Caco-2 (cell line): ENCODE data around the gene EXOSC3. TPM values are rescaled to one million over a fixed set of nuclear protein-coding genes. Genes with fewer than 3 reads are reported as not detected.
"Not testable (repeated sequence)": the region's sequence is repeated elsewhere in the genome, so short reads cannot be mapped to it uniquely, and the experiment has no call there.

Experiments
- BruUV-seq: library from RNA; stranded (reverse); fragments of 400-500 nt; replicated peaks from 2 replicates; lab custom pipeline; 2021; lab: Mats Ljungman, UMichigan
- CTCF ChIA-PET: fragments of 300-600 bp; sonication (Branson Sonifier 250); formaldehyde crosslinking; loops from one replicate; lab custom pipeline; 2022; ENCODE audit warnings: antibody characterized with exemption; lab: Charles Lee
- POLR2A ChIA-PET: fragments of 300-600 bp; sonication (Branson Sonifier 250); formaldehyde crosslinking; loops from one replicate; lab custom pipeline; 2022; ENCODE audit warnings: antibody characterized with exemption; lab: Charles Lee
- DNase-seq, 2 experiments: peaks; one replicate each; pipeline versions ENCODE4 v3.0.0 to v3.0.0-alpha.2; 2020 to 2022
- H3K27me3 ChIP-seq: replicated peaks from 2 replicates; pipeline ENCODE4 v1.6.0; 2011; ENCODE audit warnings: low read length; ENCODE audit not compliant: control insufficient read depth, insufficient read depth
- H3K36me3 ChIP-seq: 2 replicates; pipeline ENCODE4 v1.5.1; 2011; ENCODE audit warnings: low read length; ENCODE audit not compliant: control insufficient read depth, insufficient read depth
- H3K4me1 ChIP-seq: fragments of 250-450 bp; sonication (Bioruptor Pico); 2 replicates; pipeline ENCODE4 v1.5.1; 2020; ENCODE audit warnings: mild to moderate bottlenecking
- H3K4me3 ChIP-seq: 2 replicates; pipeline ENCODE4 v1.5.1; 2011; ENCODE audit warnings: low read depth, mild to moderate bottlenecking, control low read depth, low read length
- H3K9me3 ChIP-seq: fragments of 250-450 bp; sonication (Bioruptor Pico); 2 replicates; pipeline ENCODE4 v1.5.1; 2020; ENCODE audit warnings: mild to moderate bottlenecking, moderate library complexity
- H3K27ac Mint-ChIP-seq: one replicate; pipeline ENCODE4 v1.8.0; 2022; ENCODE audit warnings: mixed read lengths; ENCODE audit not compliant: unreplicated experiment
- H3K27me3 Mint-ChIP-seq: one replicate; pipeline ENCODE4 v1.8.0; 2022; ENCODE audit warnings: mixed read lengths; ENCODE audit not compliant: insufficient read depth, unreplicated experiment
- H3K36me3 Mint-ChIP-seq: one replicate; pipeline ENCODE4 v1.8.0; 2022; ENCODE audit warnings: mild to moderate bottlenecking, mixed read lengths; ENCODE audit not compliant: insufficient read depth, unreplicated experiment
- H3K4me1 Mint-ChIP-seq: one replicate; pipeline ENCODE4 v1.8.0; 2022; ENCODE audit warnings: low read depth, mixed read lengths; ENCODE audit not compliant: unreplicated experiment
- H3K4me3 Mint-ChIP-seq: one replicate; pipeline ENCODE4 v1.8.0; 2022; ENCODE audit warnings: mild to moderate bottlenecking, moderate library complexity, mixed read lengths; ENCODE audit not compliant: unreplicated experiment
- H3K9me3 Mint-ChIP-seq: one replicate; pipeline ENCODE4 v1.8.0; 2022; ENCODE audit warnings: mixed read lengths; ENCODE audit not compliant: unreplicated experiment
- intact Hi-C: fragments of 100-400 bp; cut with micrococcal nuclease; formaldehyde crosslinking; loops from one replicate; pipeline ENCODE4 v1.10.0; 2022; ENCODE audit not compliant: unreplicated experiment
- total RNA-seq: library from RNA; stranded (reverse); gene quantifications from 2 replicates; pipeline ENCODE4 v1.2.3, GENCODE V29; 2022
- TF ChIP-seq, protein P1 (sequence below), 2 experiments: fragments of 200-600 bp in 1 of 2; IDR thresholded peaks; 1 replicate in 1 of 2; 2 replicates in 1 of 2; pipeline versions ENCODE4 v1.5.1 to v1.8.0; 2011 to 2022; ENCODE audit warnings: antibody characterized with exemption in 1 of 2, control low read depth in 1 of 2, inconsistent platforms in 1 of 2, low read depth in 1 of 2, low read length in 1 of 2, mild to moderate bottlenecking in 1 of 2, moderate library complexity in 1 of 2; ENCODE audit not compliant: insufficient read depth in 1 of 2, severe bottlenecking in 1 of 2, unreplicated experiment in 1 of 2

EXOSC3 gene
- total RNA-seq, 1 experiment from 2014 or later: 60.3 TPM

DNA sequence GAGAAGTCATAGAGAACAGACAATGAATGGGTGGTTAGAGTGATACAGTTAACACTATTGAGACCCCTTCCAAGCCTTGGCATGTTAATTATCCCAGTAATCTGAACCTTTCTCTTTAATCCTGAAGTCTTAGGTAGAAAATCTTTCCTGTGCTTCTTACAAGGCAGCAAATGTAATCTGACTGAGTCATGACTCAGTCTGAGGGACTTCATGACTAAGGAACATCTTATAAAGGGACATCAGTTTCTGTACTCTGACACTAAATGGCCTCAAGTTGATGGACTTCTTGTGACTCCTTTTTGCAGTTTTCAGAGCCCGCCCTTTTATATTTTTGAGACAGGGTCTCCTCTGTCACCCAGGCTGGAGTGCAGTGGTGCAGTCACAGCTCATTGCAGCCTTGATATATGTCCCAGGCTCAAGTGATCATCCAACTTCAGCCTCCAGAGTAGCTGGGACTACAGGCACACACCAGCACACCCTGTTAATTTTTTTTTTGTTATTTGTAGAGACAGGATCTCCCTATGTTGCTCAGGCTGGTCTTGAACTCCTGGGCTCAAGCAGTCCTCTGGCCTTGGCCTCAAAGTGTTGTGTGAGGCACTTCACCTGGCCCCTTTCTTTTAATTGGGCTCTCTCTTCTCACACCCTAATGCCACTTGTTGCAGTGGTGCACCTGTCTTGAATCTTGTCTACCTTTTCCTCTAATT, 9.5 kb downstream of the EXOSC3 start:
- ChIA-PET CTCF (no interaction called here), POLR2A (interaction anchor here (1.3 kb wide), 1 partner anchor 10 kb away, joined by 3 read pairs; the partner anchor contains the start of gene EXOSC3)
- intact Hi-C loops: no loop called here
- Histone ChIP-seq H3K9me3 (no peaks in the 10 kb centered on the region), H3K4me3 (no peak overlapping the region), H3K36me3 (peaks cover 5% of the 10 kb centered on the region; the same call in 1 of the 2 replicates), H3K27me3 (no peaks in the 10 kb centered on the region), H3K4me1 (no peaks in the 10 kb centered on the region)
- Mint-ChIP-seq H3K27me3 (no peaks in the 10 kb centered on the region), H3K4me1 (no peaks in the 10 kb centered on the region), H3K27ac (no peak overlapping the region), H3K4me3 (no peak overlapping the region), H3K36me3 (peaks cover 51% of the 10 kb centered on the region), H3K9me3 (no peaks in the 10 kb centered on the region)
- BruUV-seq: no TSS peak
- TF ChIP-seq, protein P1, sequence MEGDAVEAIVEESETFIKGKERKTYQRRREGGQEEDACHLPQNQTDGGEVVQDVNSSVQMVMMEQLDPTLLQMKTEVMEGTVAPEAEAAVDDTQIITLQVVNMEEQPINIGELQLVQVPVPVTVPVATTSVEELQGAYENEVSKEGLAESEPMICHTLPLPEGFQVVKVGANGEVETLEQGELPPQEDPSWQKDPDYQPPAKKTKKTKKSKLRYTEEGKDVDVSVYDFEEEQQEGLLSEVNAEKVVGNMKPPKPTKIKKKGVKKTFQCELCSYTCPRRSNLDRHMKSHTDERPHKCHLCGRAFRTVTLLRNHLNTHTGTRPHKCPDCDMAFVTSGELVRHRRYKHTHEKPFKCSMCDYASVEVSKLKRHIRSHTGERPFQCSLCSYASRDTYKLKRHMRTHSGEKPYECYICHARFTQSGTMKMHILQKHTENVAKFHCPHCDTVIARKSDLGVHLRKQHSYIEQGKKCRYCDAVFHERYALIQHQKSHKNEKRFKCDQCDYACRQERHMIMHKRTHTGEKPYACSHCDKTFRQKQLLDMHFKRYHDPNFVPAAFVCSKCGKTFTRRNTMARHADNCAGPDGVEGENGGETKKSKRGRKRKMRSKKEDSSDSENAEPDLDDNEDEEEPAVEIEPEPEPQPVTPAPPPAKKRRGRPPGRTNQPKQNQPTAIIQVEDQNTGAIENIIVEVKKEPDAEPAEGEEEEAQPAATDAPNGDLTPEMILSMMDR (IDR thresholded peaks at IDR 0.05; ENCODE audit: insufficient read depth in 1 of 2, low read depth in 1 of 2, low read length in 1 of 2, severe bottlenecking in 1 of 2, unreplicated experiment in 1 of 2): no peak
- no peak for DNase-seq

DNA sequence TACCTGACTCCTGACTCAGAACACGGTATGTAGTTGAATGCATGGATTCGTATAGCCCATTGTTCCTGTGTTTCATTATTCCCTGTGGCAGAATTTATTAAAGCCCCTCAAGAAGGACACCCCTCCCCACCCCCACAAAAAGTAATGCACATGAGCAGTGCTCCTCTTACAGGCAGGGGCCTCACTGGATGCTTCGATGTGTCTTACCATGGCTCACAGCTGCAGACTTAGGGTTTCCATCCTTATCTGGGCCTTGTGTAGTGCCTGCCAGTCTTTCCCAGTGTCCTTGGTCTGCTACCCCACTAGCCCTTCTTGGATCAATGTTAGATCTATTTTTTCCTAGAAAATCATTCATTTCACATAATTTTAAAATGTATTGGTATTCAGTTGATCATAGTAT, 14.9 kb downstream of the EXOSC3 start:
- Histone ChIP-seq H3K4me3 (no peak overlapping the region), H3K4me1 (no peaks in the 10 kb centered on the region), H3K9me3 (no peaks in the 10 kb centered on the region), H3K36me3 (0 out of 2 replicates have a peak, but pooled peaks cover 2% of the 10 kb centered on the region), H3K27me3 (no peaks in the 10 kb centered on the region)
- CTCF ChIA-PET: interaction anchor here (0.7 kb wide), 1 partner anchor 836 kb away, joined by 7 read pairs; no protein-coding TSS in a partner anchor
- no peaks in the 10 kb centered on the region for H3K9me3 Mint-ChIP-seq
- DNase-seq: no peak
- BruUV-seq: no TSS peak
- TF ChIP-seq, protein P1 (IDR thresholded peaks at IDR 0.05; ENCODE audit: insufficient read depth in 1 of 2, low read depth in 1 of 2, low read length in 1 of 2, severe bottlenecking in 1 of 2, unreplicated experiment in 1 of 2): no peak
- POLR2A ChIA-PET: no interaction called here
- H3K36me3 Mint-ChIP-seq: peaks cover 27% of the 10 kb centered on the region
- no peak overlapping the region for H3K4me3 Mint-ChIP-seq
- H3K27ac Mint-ChIP-seq: no peak overlapping the region
- intact Hi-C loops: no loop called here
- H3K27me3 Mint-ChIP-seq: no peaks in the 10 kb centered on the region
- H3K4me1 Mint-ChIP-seq: no peaks in the 10 kb centered on the region

DNA sequence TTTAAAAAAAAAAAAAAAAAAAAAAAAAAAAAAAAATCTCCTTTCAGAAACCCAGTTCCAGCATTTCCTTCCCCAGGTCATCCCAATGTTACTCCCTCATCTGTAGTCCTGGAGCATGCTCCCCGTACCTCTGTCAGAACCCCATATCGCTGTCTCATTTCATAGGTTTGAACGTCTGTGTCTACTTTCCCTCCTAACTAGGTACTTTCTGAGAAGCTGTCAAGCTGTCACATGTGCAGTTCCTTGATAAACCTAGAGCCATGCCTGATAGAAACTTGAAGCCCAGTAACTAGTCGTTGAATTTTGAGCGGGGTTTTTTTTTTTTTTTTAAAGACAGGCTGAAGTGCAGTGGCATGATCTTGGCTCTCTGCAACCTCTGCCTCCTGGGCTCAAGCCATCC, 15.6 kb downstream of the EXOSC3 start:
- Histone ChIP-seq H3K9me3 (no peaks in the 10 kb centered on the region), H3K4me1 (no peaks in the 10 kb centered on the region), H3K4me3 (no peak overlapping the region), H3K27me3 (no peaks in the 10 kb centered on the region), H3K36me3 (0 out of 2 replicates have a peak, but pooled peaks cover 2% of the 10 kb centered on the region)
- intact Hi-C loops: no loop called here
- ChIA-PET POLR2A (no interaction called here), CTCF (interaction anchor here (0.6 to 0.7 kb wide), 2 partner anchors 11 to 835 kb away, joined by 3 to 7 read pairs; no protein-coding TSS in a partner anchor)
- H3K9me3 Mint-ChIP-seq: no peaks in the 10 kb centered on the region
- no TSS peak for BruUV-seq
- TF ChIP-seq, protein P1 (IDR thresholded peaks at IDR 0.05; ENCODE audit: insufficient read depth in 1 of 2, low read depth in 1 of 2, low read length in 1 of 2, severe bottlenecking in 1 of 2, unreplicated experiment in 1 of 2): no peak
- H3K4me1 Mint-ChIP-seq: no peaks in the 10 kb centered on the region
- H3K36me3 Mint-ChIP-seq: peaks cover 21% of the 10 kb centered on the region
- H3K4me3 Mint-ChIP-seq: no peak overlapping the region
- no peaks in the 10 kb centered on the region for H3K27me3 Mint-ChIP-seq
- H3K27ac Mint-ChIP-seq: no peak overlapping the region
- DNase-seq: no peak

DNA sequence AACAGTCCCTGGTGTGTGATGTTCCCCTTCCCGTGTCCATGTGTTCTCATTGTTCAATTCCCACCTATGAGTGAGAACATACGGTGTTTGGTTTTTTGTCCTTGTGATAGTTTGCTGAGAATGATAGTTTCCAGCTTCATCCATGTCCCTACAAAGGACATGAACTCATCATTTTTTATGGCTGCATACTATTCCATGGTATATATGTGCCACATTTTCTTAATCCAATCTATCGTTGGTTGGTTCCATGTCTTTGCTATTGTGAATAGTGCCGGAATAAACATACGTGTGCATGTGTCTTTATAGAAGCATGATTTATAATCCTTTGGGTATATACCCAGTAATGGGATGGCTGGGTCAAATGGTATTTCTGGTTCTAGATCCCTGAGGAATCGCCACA, 19.6 kb downstream of the EXOSC3 start:
- H3K27ac Mint-ChIP-seq, H3K4me3 ChIP-seq, H3K9me3 ChIP-seq, H3K4me3 Mint-ChIP-seq, H3K4me1 ChIP-seq, H3K27me3 Mint-ChIP-seq, POLR2A ChIA-PET, intact Hi-C loops, CTCF ChIA-PET, BruUV-seq, DNase-seq, H3K9me3 Mint-ChIP-seq, H3K4me1 Mint-ChIP-seq, H3K27me3 ChIP-seq, H3K36me3 ChIP-seq: not testable (repeated sequence)
- H3K36me3 Mint-ChIP-seq: peaks cover 12% of the 10 kb centered on the region
